Breast epithelium (tissue), 3 donors: ENCODE data around the gene CIZ1.

Source experiments
- POLR2A ChIP-seq: fragments of 450-650 bp; IDR thresholded peaks from one replicate; pipeline ENCODE4 v1.6.1; 2016; ENCODE audit warnings: antibody characterized with exemption, mild to moderate bottlenecking, moderate library complexity
- POLR2AphosphoS5 ChIP-seq, 3 donors: sonication (generic); formaldehyde crosslinking; IDR thresholded peaks; one replicate each; pipeline ENCODE4 v1.6.1; 2017; ENCODE audit warnings: antibody characterized with exemption in 3 of 3
- TF ChIP-seq, protein P1 (sequence below), 3 donors: fragments of 450-650 bp; IDR thresholded peaks; one replicate each; pipeline ENCODE4 v1.5.1; 2016 to 2017; ENCODE audit warnings: antibody characterized with exemption in 3 of 3, mild to moderate bottlenecking in 3 of 3, moderate library complexity in 3 of 3

DNA sequence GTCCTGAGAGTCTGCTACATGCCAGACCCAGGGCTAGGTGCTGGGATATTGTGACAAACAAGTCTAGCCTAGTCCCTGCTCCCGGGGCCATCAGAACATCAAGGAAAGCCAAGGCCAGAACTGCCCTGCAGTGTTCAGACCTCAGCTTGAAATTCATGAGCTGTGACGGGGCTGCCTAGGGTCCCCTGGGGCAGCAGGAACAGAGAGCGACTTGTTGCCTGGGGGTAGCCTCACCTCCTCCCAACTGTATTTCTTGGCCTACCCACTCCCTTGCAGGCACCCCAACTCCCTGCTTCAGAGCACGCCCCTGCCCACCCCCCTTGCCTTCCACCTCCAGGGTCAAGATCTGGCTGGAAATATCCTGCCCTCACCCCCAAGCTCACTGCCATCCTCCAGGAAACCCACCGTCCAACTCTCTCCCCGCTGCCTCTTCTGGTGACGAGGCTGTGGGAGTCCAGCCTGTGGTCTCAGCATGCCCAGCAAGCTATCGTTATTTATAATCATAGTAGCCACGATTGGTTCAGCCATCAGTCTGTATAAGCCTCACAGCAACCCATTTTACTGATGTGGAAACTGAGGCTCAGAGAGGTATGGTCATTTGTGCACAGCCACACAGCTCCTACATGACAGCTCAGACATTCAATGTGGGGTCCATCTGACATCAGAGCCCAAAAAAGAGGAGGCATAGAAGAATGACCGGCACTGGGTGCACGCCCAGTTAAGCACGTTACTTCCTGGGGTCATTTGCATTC, 22.6 kb upstream of the CIZ1 start:
- TF ChIP-seq POLR2A (no peak), POLR2AphosphoS5 (IDR thresholded peaks at IDR 0.05) (no peak)
- TF ChIP-seq, protein P1, sequence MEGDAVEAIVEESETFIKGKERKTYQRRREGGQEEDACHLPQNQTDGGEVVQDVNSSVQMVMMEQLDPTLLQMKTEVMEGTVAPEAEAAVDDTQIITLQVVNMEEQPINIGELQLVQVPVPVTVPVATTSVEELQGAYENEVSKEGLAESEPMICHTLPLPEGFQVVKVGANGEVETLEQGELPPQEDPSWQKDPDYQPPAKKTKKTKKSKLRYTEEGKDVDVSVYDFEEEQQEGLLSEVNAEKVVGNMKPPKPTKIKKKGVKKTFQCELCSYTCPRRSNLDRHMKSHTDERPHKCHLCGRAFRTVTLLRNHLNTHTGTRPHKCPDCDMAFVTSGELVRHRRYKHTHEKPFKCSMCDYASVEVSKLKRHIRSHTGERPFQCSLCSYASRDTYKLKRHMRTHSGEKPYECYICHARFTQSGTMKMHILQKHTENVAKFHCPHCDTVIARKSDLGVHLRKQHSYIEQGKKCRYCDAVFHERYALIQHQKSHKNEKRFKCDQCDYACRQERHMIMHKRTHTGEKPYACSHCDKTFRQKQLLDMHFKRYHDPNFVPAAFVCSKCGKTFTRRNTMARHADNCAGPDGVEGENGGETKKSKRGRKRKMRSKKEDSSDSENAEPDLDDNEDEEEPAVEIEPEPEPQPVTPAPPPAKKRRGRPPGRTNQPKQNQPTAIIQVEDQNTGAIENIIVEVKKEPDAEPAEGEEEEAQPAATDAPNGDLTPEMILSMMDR (IDR thresholded peaks at IDR 0.05), result no peak
